Heart left ventricle (tissue), 13 donors: ENCODE data around the gene ACSF3.

Experiments
- CTCF ChIP-seq, 12 donors: fragments of 200-600 bp; sonication (generic) in 4 of 12; IDR thresholded peaks; one replicate each; pipeline versions ENCODE4 v1.5.0 to v1.8.0; 2018 to 2022; ENCODE audit warnings: antibody characterized with exemption in 12 of 12, mild to moderate bottlenecking in 5 of 12
- POLR2A ChIP-seq, 2 donors: fragments of 450-650 bp; IDR thresholded peaks; one replicate each; pipeline ENCODE4 v1.6.1; 2017; ENCODE audit warnings: antibody characterized with exemption in 2 of 2, mild to moderate bottlenecking in 2 of 2, moderate library complexity in 2 of 2
- donor health status: ischemic (EF 13 %, LVEDD 7.1; RV severe dilation, severe dysfunction).
- donor health status: DM: no; HTN: yes; CAD: no.
- donor health status: DM: no; HTN: no; CAD: no.
- donor health status: ischemic (EF 25% LVEDD 6.9; RV normal size, moderate dysfunction).
- donor health status: ischemic (EF 25% LVEDD 5.7; RV mildly dilated, moderate dysfunction).
- donor health status: ischemic (EF 35%, LVEDD 5.7; RV mildly dilated, moderate dysfunction).
- donor health status: nonischemic (EF 11% LVEDD 7.7; RV severe dilation, severe dysfunction).
- donor health status: DM: yes; HTN: yes; CAD: no.
- donor health status: PGD.
- donor health status: ischemic (EF 29% LVEDD 5.4; RV normal size, mild dysfunction).
- donor health status: nonischemic (EF 23%, LVEDD 6.1; RV moderate dilation, normal function).

- TF ChIP-seq CTCF (IDR thresholded peaks at IDR 0.05) (no peak), POLR2A (IDR thresholded peaks at IDR 0.05) (no peak)
These were observed 61.6 kb downstream of the ACSF3 start for GRCh38 chr16:89155184-89155679.
